Measurements from ENCODE around the gene LY86.

DNA sequence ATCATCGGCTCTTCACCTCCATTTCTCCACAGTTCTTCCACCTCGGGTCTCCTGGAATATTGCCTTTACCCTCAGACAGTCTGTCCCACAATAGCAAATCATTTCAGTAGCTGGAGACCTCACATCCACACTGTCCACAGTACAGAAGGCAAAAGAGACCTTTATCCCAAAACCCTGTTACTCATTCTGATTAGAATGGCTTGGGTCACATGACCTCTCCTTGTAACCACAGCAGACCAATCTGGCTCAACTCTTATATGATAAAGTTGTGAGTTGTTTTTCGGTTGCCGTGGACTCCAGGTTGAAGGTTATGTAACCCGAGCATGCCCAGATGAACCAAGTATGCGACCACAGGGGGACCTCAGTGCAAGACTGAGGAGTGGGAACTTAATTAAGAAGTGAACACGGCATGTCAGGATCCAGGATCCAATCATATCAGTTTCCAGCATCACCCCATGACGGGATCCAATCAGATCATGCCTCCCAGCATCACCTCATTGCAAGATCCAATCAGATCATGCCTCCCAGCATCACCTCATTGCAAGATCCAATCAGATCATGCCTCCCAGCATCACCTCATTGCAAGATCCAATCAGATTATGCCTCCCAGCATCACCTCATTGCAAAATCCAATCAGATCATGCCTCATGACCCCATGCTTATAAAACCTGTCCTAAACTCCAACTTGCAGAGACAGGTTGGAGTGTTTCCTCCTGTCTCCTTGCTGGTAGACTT is 68.7 kb downstream of the LY86 start:
- TF ChIP-seq EP300 (IDR thresholded peaks at IDR 0.05) = no peak
- TF ChIP-seq POLR2AphosphoS5 (IDR thresholded peaks at IDR 0.05) = no peak
